ENCODE data around the gene ASTN2.
A peak's percentile ranks its signal among the peaks of the same experiment; 100 is the strongest.

The ASTN2 gene, protein sequence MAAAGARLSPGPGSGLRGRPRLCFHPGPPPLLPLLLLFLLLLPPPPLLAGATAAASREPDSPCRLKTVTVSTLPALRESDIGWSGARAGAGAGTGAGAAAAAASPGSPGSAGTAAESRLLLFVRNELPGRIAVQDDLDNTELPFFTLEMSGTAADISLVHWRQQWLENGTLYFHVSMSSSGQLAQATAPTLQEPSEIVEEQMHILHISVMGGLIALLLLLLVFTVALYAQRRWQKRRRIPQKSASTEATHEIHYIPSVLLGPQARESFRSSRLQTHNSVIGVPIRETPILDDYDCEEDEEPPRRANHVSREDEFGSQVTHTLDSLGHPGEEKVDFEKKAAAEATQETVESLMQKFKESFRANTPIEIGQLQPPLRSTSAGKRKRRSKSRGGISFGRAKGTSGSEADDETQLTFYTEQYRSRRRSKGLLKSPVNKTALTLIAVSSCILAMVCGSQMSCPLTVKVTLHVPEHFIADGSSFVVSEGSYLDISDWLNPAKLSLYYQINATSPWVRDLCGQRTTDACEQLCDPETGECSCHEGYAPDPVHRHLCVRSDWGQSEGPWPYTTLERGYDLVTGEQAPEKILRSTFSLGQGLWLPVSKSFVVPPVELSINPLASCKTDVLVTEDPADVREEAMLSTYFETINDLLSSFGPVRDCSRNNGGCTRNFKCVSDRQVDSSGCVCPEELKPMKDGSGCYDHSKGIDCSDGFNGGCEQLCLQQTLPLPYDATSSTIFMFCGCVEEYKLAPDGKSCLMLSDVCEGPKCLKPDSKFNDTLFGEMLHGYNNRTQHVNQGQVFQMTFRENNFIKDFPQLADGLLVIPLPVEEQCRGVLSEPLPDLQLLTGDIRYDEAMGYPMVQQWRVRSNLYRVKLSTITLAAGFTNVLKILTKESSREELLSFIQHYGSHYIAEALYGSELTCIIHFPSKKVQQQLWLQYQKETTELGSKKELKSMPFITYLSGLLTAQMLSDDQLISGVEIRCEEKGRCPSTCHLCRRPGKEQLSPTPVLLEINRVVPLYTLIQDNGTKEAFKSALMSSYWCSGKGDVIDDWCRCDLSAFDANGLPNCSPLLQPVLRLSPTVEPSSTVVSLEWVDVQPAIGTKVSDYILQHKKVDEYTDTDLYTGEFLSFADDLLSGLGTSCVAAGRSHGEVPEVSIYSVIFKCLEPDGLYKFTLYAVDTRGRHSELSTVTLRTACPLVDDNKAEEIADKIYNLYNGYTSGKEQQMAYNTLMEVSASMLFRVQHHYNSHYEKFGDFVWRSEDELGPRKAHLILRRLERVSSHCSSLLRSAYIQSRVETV (N-terminal part only)

DNA sequence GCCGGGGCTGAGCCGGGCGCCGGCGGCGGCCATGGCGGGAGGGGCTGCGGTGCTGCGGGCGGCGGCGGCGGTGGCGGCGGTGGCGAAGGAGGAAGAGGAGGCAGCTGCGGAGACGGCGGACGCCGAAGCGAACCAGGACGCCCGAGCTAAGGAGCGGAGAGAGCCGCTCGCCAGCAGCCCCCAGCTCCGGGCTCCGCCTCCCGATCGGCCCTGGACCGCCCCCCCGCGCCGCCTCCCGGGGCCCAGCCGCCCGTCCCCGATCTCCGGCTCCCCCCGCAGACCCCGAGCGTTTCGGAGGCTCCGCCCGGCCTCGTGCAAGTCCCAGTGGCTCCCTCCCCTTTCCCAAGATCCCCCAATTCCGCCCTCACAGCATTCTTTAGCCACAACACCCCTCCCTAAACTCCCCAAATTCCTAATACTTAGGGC, at the start of gene ASTN2:
TSS of gene ASTN2 (minus strand) at position 152 of the 426 bp plus-strand sequence. CDS start at position 33, 119 bp downstream.
- DNase-seq = no peak

DNA sequence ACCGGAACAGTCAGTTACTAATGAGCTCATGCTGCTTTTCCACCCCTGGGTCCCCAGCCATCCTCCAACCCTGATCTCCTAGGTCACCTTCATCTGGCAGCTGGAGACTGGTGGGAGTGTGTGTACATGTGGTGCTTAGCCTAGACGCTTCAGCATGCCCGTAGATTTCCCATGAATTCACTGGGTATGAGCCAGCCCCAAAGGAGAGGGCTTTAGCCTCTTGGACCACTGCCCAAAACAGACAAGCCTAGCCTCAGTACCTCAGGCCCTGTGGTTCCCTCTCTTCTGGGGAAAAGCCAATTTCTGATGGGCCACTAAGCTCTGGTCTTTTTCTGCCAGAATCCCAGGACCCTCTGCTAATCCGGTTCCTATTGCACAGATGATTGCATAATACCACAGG, 48.0 kb upstream of the ASTN2 start:
- DNase-seq = no peak

DNA sequence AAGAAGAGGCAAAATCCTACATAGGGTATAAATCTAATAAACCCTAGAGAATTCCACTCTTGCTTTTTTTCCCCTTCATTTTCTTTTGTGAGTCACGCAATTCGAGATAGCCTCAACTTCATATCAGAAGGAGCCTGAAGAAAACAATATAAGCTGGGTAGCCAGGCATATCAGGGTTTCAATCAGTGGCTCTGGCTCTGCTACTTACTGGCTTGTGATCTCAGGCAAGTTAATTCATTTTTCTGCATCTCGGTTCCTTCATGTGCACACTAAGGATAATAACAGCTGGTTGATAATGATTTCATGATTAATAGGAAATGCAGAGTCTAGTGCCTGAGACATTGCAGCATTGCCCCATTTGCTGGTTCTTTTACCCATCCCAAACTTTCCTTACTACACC, 46.5 kb upstream of the ASTN2 start:
- no peak for DNase-seq

DNA sequence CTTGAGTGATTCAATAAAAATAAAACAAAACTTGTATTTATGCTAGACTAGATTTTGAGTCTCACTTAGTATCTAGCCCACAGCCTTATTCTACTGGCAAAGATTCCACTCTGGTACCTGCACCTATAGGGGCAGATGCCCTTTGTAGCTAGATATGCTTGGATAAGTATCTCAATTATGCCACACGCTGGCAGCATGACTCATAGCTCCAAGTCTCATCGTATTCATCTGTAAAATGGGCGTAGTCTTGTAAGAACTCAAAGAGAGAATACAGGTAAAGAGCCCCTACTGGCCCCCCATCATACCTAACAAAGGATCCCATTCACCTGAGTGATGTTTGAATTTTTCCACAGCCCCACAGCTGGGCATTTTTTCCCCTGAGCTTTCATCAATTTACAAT, 45.9 kb upstream of the ASTN2 start:
- no peak for DNase-seq

DNA sequence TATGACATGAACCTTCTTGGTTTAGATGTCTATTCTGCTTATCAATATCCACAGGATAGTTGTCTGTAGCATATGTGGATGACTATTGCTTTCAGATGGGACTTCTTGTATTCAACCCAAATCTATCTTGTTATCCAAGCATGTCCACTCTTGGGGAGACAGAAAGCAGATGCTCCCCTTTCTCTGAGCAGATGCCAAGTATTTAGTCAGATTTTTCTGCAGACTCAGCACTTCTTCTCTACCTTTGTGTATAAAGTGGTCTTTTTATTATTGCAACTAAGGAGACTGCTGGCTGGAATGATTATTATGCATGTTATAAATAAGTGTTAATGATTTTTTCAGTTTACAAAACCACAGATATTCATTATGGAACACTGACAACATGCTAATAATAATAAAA, 45.1 kb upstream of the ASTN2 start:
- DNase-seq = no peak

DNA sequence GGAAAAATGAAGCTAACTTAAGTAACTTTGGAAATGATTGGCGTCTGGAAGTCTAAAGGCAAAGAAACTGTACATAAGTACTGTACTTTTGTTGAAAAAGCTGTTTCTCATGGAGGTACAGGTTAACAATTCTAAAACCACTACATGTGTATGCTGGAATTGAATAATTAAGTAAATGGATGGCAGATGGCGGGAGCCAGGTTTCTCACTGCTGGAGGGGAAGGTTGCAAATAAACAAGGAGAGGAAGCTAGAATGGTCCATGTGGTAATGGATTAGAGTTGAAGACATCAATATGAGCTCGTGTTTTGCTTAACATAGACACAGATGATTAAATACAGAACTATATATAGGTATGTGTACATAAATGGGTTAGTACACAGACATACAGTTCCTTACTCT, 43.2 kb upstream of the ASTN2 start:
- no peak for DNase-seq

DNA sequence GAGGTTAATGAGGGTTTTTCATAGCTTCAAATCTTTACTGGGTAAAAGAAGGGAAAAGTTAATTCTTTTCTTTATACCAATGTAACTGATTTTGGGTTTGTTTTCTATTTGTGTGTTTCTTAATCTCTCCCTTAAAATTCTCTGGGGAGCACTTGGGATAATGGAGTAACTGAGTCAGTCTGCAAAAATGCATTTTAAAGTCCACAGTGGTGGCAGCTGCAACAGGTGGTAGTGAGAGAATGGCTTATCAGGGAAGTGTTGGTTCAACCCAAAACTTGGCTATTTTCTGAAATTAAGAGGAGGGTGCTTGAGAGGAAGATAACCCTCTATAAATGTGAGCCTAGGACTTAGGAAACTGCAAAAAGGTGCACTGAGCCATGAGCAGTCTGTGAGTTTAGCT, 39.9 kb upstream of the ASTN2 start:
- DNase-seq = no peak

DNA sequence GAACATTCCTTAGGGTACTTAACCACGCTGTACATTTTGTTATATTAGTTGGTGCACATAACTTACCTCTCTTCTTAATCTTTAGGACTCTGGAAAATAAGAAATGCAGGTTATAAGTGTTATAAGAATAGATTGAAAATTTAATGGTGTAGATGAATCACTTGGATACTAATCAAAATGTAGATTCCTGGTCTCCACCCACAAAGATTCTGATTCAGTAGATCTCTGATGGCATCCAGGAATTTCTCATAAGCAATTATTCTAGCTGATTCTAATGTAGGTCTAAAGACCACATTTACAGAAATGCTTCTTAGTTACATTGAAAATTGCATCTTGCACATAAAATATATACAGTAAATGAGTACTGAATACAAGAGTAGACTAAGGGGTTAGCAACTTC, 38.9 kb upstream of the ASTN2 start:
- DNase-seq = no peak

DNA sequence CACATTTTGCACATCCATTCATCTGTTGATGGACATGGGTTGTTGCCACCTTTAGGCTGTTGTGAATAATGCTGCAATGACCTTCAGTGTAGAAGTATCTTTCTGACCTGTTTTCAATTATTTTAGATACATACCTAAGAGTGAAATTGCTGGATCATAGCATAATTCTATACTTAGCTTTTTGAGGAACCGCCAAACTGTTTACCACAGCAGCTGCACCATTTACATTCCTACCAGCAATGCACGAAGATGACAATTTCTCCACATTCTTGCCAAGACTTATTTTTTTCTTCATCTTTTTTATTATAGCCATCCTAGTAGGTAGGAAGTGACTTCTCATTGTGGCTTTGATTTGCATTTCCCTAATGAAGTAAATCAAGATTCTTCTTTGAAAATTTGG, 36.5 kb upstream of the ASTN2 start:
- no peak for DNase-seq

DNA sequence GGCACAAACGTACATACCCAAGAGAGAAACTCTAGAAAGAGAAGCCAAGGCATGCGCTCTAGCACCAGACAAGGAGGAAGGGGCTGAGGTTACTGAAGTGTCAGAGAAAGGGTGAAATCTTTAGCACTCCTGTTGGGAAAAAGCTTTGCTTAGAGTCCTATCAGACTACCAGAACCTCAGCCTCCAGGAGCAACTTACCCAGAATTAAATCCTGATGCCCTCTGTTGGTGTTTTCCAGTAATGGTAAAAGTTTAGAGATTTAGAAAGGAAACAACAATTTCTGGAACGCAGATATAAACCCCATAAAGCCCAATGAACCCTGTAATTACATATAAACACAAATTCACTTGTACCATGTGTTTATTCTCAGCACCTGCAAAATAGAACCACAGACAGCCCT, 33.2 kb upstream of the ASTN2 start:
- DNase-seq = no peak

DNA sequence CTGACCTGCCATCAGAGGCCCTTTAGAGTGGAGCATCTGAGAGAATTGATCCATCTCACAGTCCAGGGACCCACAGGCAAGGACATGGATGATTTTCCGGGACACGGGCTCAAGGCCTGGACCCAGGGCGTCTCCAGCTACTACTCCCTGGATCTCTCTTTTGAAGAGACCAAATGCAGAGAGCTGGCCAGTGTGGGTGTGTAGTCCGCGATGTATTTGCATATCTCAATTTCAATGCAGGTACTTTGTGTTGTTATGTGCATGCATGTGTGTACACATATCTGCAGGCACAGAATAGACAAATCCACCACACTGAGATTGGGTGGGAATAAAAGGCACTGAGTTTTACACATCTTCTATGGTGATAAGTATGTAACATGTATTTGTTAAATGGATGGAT, 30.8 kb upstream of the ASTN2 start:
- no peak for DNase-seq

DNA sequence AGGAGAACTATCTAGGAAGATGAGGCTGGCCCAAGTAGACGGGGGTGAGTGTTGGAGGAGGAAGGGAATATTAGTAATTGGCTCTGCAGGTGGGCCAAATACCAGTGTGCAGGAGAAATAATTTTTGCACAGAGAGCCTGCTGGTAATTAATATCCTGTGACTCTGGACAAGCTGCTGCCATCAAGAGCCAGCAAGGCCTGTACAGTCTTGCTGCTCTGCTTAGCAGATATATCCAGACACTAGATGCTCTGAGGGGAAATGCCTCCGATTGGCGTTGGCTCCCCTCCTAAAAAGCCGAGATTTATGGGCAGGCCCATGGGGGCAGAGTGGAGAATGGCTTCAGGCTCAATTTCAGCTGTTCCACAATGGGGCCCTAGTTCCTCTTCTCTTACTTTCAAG, 29.6 kb upstream of the ASTN2 start:
- no peak for DNase-seq

DNA sequence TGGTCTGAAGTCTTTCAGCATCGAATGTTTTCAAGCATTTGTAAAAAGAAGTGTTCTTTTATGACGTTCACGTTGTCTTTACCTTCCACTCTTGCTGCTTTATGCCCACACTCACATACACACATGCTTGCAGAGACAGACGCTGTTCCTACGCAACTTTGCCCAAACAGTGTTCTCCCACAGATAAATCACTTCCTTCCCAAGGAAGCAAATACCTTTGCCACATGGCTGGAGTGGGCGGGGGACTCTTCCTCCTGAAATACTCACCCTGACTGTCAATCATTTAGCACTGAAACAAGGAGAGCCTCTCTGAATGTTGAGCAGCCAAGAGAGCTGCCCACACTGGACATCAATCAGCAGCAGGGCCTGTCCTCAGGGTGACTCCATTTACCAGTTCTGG, 22.4 kb upstream of the ASTN2 start:
- DNase-seq = no peak

DNA sequence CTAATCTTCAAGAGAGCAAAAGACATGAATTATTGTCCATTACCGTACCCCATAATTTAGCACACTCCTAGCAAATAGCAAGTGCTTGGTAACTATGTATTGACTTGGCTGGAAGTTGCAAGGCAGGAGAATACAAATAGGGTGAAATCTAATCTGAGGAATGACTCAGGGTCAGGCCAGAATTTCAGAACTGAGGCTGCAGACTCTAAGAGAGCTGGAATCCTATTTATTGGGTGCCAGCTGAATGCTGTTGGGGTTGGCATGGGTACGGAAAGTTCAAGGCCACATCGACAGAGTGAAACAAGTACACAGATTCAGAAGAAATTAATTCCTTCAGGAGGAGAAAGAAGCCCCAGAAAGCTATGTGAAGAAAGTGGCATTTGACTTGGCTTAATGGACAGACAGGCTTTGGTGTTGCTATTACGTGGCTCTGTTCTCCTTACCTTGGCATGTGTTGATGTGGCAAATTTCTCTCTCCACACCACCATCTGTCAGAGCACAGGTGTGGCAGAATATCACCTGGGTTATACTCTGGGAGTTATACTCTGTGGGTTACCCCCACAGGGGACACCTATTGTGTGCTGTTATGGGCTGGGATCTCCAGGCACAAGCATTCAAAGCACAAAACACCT, 20.9 kb upstream of the ASTN2 start:
- DNase-seq = no peak

DNA sequence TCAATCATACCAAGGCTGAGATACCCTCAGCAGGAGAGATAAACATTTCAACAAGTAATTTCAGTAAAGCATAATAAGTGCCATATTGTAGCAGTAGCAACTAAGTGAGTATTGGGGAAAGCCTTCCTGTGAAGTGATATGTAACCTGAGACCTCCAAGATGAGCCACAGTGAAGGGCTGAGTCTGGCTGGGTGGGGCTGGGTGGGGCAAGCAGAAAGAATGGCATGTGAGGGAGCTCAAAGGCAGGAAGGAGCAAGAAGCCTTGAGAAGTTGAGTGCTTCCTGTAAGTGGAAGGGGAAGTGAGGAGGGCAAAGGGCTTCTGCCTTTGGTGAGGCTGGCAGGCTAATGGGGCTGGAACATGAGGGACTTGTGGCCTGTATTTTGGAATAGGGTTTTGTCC, 19.7 kb upstream of the ASTN2 start:
- DNase-seq = peak; percentile 32

DNA sequence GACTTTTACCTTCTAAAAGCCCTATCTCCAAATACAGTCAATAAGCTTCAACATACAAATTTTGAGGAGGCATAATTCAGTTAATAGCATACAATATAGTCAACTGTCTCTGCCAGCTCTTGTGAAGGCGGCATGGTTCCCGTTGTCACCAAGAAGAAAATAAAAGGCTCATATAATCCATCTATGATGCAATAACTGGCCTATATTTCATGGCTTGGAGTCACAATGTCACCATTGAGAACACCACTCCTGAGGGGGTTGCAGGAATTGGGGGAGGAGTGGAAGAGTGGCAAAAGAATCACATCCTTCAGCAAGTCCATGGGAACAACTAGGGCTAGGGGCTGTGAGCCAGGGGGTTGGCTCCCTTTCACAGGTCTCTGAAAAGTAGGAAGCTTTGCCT, 16.0 kb upstream of the ASTN2 start:
- DNase-seq = no peak

DNA sequence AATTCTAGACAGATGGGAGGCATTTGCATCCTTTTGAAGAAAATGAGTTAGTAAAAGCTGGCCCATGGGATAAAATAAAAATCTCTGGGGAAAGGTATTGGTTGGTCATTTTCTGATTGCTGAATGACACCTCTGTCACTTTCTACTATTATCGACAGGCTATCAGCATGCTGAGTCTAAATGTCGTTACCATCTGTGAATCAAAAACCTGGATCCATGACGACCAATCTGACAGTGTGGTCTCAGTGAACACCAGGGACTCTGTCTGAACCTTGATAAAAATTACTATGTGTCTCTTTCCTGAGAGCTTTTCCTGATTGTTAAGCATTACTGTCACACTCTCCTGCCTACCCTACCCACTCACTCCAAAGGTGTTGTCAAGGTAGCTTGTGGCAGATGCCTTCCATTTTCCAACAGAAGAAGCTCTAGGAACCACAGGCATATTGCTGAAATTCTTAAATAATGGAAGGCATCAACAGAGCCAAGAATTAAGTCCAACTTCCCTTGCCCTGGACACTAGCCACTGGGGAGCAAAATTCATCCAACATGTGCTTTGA, 12.6 kb upstream of the ASTN2 start:
- no peak for DNase-seq

DNA sequence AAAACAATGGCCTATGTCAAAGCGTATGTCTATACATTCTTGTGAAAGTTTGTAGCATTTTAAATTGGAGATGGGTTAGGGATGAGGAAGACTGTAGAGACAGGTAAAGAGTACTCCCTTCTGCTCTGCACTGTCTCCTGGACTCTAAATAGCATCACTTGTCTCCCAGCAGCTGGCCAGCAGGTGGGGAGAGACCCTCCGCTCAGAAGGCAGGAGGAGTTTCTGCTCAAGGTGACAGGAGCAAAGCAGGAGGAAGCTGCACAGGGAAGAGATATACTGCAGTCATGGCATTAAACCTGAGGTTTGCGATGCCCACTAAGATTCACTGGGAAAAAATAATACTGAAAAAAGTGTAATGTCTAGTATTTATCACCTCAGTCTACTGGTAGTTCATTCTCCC, 10.7 kb upstream of the ASTN2 start:
- DNase-seq = no peak

DNA sequence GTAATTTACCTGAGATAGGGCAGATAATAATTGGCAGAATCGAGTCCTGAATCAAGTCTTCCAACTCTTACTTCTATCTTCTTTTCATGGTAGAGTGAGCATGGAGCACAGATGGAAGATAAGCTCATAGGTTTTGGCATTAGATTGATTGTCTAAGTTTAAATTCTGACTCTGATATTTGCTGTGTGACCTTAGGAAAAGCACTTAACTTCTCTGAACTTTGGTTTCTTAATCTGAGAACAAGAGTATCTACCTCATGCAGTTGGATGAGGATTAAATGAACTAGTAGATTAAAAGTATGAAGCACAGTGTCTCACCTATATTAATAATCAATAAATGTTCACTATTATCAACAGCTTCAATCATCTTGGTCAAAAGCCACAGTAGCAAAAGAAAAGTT, 9.4 kb upstream of the ASTN2 start:
- no peak for DNase-seq

DNA sequence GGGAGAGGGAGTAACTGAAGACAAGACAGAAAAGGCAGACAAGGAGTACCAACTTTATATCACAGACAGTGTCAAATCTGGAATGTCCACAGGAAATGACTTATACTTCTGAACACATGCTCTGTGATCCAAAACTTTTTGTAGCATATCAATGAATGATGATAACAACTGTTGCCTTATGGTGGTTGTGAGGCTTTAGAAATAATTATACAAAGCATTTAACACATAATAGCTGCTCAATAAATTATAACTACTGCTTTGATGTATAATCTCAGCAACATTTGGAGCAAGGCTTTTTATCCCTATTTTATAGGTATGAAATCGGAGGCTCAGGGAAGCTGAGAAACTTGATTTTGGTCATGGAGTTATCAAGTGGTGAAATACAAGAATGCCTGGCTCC, 3.3 kb upstream of the ASTN2 start:
- DNase-seq = no peak

DNA sequence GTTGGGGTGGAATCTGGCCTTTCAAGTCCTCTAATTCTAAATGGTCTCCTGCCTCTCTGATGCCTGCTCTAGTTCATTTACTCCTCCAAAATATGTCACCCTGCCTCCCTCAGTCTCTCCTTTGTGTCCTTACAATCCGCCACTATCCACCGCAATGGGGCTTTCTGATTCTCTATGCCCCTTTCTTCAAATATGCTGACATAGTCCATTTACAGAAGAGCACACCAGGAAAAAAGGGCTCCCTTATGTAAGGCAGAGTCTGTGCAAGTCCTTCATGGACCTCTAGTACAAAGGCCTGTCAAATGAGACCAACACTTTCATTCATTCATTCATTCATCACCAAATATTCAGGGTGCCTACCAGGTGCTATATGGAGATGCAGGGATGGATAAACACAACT, 2.0 kb upstream of the ASTN2 start:
- no peak for DNase-seq

DNA sequence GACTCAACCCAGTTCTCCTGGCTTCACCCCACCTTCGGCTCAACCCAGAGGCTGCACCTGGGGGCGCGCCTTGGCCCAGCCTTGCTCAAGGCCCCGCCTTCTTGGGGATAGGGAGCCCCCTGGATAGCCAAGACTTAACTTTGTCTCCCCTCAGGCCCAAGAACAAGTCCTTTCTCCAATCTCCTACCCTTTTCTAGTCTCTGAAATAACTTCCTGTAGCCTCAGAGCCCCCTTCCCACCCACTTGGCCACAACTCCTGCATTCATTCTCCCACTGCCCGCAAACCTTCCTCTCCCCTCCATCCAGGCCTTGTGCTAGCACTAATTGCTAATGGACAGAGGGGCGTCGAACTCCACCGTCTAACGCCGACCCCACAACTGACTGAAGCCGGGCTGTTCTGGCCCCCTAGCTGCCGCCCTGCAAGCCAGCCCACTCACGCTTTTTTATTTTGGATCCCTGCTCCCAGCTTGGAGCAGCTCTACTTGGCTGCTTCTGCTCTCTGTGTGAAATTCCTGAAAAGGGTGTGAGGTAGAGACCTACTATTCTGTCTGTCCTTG, 579 bp upstream of the ASTN2 start:
- no peak for DNase-seq
